SKM-1 (cell line): ENCODE results near the gene NCOA7.
"Not testable (repeated sequence)": the region's sequence is repeated elsewhere in the genome, so short reads cannot be mapped to it uniquely, and the experiment has no call there.

ENCODE experiments used
- DNase-seq: peaks from one replicate; lab custom pipeline; 2025; ENCODE audit not compliant: unreplicated experiment; lab: John Stamatoyannopoulos, UW

NCOA7 gene

DNA sequence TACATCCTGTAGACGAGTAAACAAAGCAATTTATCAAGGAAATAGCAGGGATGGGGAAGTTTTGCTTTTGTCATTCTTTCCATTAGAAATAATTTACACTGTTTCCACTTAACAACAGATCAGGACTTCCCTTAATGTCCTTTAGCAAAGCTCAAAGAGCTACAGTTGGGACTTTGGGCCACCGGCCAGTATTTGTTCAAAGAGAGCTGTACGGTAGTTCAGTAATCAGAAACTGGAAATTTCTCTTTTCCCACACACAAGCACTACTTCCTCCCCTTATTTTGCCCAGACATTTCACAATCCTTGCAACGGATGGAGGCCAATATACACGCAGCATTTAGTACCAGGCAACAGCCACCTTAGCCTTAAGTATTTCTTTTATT, 153.7 kb downstream of the NCOA7 start:
- peak; percentile 40 for DNase-seq

GRCh38 chr6:125944896-125945295, 154.1 kb downstream of the NCOA7 start:
- DNase-seq: no peak

GRCh38 chr6:125945378-125946141, 154.8 kb downstream of the NCOA7 start:
- no peak for DNase-seq

DNA sequence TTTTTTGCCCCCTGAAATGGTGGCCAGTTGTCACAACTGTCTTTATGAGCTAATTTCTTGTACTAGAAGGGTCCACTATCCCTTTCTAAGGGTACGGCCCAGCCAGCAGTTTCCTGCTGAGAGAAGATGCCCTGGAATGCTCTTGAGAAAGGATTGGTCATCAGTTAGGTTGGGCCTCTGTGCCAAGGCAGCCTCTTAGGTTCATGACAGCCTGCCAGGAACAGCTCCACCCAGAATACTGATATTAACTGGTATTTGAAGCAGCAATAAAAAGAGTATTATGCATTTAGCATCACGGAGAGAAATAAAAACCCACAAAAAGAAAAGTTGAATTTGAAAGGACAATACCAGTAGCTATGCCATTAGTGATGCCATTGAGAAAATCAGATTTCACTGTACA, 156.9 kb downstream of the NCOA7 start:
- DNase-seq: no peak

DNA sequence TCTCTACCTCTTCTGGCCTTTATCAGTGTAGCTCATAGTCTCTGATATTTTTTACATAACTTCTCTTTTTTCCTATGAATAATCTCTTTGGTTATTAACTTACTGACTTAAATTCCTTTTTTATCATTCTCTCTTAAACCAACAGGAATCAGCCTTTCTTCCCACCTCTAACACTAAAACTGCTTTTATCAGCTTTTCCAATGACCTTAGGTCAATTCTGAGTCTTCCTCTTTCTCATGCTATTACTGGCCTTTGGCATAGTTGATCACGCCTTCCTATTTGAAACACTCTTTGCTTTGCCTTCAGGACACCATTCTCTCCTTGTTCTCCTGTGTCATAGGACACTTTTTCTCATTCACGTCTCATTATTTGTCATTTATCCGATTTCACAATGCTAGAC, 157.7 kb downstream of the NCOA7 start:
- DNase-seq: no peak

DNA sequence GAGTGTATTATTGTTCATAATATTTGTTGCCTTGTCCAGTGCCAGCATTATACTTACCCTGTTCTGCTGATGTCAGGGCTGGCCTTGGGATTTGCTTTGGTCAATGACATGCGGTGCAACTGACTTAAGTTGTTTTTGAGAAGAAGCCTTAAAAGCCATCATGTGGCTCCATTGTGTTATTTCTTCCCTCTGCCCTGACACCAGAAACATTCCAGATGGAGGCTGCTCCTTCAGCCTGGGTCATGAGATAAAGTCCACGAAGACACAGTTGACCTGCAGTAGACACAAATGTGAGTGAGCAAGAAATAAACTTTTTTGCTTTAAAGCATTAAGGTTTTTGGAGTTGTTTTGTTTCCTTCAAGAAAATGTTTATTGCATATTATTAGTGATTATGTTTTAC, 158.3 kb downstream of the NCOA7 start:
- no peak for DNase-seq

GRCh38 chr6:125950293-125950692, 159.5 kb downstream of the NCOA7 start:
- no peak for DNase-seq

DNA sequence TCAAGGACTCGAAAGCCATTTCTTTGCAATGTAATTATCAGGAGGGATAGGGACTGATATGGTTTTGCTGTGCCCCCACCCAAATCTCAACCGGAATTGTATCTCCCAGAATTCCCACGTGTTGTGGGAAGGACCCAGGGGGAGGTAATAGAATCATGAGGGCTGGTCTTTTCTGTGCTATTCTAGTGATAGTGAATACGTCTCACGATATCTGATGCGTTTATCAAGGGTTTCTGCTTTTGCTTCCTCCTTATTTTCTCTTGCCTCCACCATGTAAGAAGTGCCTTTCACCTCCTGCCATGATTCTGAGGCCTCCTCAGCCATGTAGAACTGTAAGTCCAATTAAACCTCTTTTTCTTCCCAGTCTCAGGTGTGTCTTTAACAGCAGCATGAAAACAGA, 160.0 kb downstream of the NCOA7 start:
- not testable (repeated sequence) for DNase-seq

- no peak for DNase-seq
Observed at GRCh38 chr6:125951323-125951722, 160.6 kb downstream of the NCOA7 start.

- no peak for DNase-seq
Observed at GRCh38 chr6:125952764-125953501, 162.2 kb downstream of the NCOA7 start.

- DNase-seq: no peak
Observed at GRCh38 chr6:125953502-125953875, 162.7 kb downstream of the NCOA7 start.

GRCh38 chr6:125954735-125955339, 164.1 kb downstream of the NCOA7 start:
- DNase-seq: no peak

DNA sequence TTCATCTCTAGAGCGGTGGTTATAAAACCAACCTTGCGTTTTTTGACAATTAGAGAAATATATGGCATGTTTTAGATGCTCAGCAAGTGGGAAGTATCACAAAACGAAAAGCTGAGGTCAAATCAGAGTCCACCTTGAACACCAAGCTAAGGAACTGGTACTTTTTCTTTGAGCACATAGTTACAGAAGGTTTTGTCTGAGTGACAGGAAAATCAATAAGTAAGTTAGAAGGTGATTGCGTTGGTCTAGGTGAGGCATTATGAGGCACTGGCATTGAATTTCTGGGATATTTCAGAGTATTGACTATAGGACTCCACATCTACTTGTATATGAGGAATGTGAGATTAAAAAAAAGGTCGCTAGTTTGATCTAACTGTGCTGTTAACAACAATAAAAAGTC, 165.2 kb downstream of the NCOA7 start:
- DNase-seq: no peak

GRCh38 chr6:125956506-125957390, 166.0 kb downstream of the NCOA7 start, which contains the start of gene HINT3:
Gene HINT3, plus strand, starts transcription at chr6:125956770. Its CDS starts 208 bp downstream, at chr6:125956978.
- DNase-seq: peak; percentile 92

GRCh38 chr6:125957391-125957693, 166.6 kb downstream of the NCOA7 start:
- no peak for DNase-seq

GRCh38 chr6:125957845-125958244, 167.1 kb downstream of the NCOA7 start:
- DNase-seq: peak; percentile 52

- DNase-seq: no peak
Observed at GRCh38 chr6:125959041-125959440, 168.3 kb downstream of the NCOA7 start.

GRCh38 chr6:125961117-125961516, 170.4 kb downstream of the NCOA7 start:
- no peak for DNase-seq

GRCh38 chr6:125962900-125963497, 172.2 kb downstream of the NCOA7 start:
- DNase-seq: no peak

GRCh38 chr6:125963817-125964216, 173.1 kb downstream of the NCOA7 start:
- no peak for DNase-seq

GRCh38 chr6:125966569-125966968, 175.8 kb downstream of the NCOA7 start:
- no peak for DNase-seq
